ENCODE data around the gene ABI3BP. TPM values are rescaled to one million over a fixed set of nuclear protein-coding genes. Genes with fewer than 3 reads are reported as not detected.

ABI3BP gene
- total RNA-seq, 1 donor from 2014 or later = 23.6 TPM

DNA sequence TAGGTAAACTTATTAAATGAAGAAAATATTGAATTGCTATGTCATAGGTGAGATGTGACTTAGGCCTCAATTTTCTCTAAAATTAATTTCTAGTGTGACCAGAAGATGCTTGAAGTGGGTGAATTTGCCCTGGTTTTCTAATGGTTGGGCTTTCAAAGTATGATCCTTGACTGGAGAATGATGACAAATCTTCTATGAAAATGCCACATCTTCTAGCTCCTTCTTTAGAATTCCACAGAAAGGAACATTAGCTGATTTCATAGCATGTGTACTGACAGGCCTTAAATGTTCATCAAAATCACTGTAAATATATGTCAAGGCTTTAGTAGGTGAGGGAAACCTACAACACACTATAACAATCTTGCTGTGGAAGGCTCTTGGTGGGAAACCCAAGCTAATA, 8.9 kb downstream of the ABI3BP start:
- Histone ChIP-seq H3K9me3 (replicated peaks) (no peaks in the 10 kb centered on the region), H3K27me3 (ENCODE audit: low read depth) (no peaks in the 10 kb centered on the region), H3K4me1 (peaks cover 14% of the 10 kb centered on the region), H3K4me3 (no peak overlapping the region), H3K27ac (replicated peaks) (peak overlapping the region; percentile 74), H3K36me3 (no peaks in the 10 kb centered on the region)
- TF ChIP-seq, protein P1, sequence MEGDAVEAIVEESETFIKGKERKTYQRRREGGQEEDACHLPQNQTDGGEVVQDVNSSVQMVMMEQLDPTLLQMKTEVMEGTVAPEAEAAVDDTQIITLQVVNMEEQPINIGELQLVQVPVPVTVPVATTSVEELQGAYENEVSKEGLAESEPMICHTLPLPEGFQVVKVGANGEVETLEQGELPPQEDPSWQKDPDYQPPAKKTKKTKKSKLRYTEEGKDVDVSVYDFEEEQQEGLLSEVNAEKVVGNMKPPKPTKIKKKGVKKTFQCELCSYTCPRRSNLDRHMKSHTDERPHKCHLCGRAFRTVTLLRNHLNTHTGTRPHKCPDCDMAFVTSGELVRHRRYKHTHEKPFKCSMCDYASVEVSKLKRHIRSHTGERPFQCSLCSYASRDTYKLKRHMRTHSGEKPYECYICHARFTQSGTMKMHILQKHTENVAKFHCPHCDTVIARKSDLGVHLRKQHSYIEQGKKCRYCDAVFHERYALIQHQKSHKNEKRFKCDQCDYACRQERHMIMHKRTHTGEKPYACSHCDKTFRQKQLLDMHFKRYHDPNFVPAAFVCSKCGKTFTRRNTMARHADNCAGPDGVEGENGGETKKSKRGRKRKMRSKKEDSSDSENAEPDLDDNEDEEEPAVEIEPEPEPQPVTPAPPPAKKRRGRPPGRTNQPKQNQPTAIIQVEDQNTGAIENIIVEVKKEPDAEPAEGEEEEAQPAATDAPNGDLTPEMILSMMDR (IDR thresholded peaks at IDR 0.05; ENCODE audit: borderline replicate concordance) = no peak
- DNase-seq = no peak
- intact Hi-C loops (cut with micrococcal nuclease) = no loop called here

DNA sequence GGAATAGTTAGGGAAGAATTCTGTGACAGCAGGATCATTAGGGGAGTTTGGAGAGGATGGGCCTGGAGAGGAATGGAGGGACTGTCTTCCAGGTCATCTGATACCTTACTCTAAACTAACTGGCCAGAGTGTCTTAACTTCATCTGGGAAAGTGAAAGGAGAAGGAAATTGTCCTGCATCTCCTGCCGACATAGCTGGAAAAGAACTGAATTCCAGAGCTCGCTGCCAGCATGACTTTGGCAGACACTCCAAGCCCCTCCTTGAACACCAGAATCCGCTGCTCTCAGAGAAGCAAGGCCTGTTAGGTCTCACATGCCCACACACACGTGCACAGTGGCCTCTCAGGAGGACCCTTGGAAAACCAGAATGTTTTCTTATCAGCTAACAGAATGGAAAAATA, 10.5 kb downstream of the ABI3BP start:
- Histone ChIP-seq H3K4me1 (peaks cover 24% of the 10 kb centered on the region), H3K27me3 (ENCODE audit: low read depth) (no peaks in the 10 kb centered on the region), H3K9me3 (replicated peaks) (no peaks in the 10 kb centered on the region), H3K27ac (replicated peaks) (peak overlapping the region; percentile 74), H3K4me3 (no peak overlapping the region), H3K36me3 (no peaks in the 10 kb centered on the region)
- intact Hi-C loops (cut with micrococcal nuclease) = no loop called here
- TF ChIP-seq, protein P1 (IDR thresholded peaks at IDR 0.05; ENCODE audit: borderline replicate concordance) = no peak
- DNase-seq = peak; percentile 66

- Histone ChIP-seq H3K9me3 (replicated peaks) (peaks cover 8% of the 10 kb centered on the region), H3K36me3 (no peaks in the 10 kb centered on the region), H3K4me1 (peaks cover 25% of the 10 kb centered on the region), H3K4me3 (no peak overlapping the region), H3K27me3 (ENCODE audit: low read depth) (no peaks in the 10 kb centered on the region), H3K27ac (replicated peaks) (peak overlapping the region; percentile 74)
- intact Hi-C loops (cut with micrococcal nuclease) = no loop called here
- no peak for DNase-seq
- TF ChIP-seq, protein P1 (IDR thresholded peaks at IDR 0.05; ENCODE audit: borderline replicate concordance) = no peak
Observed at GRCh38 chr3:100981164-100981911, 11.9 kb downstream of the ABI3BP start.

GRCh38 chr3:100978011-100978659, 15.1 kb downstream of the ABI3BP start:
- Histone ChIP-seq H3K4me1 (peaks cover 21% of the 10 kb centered on the region), H3K27me3 (ENCODE audit: low read depth) (no peaks in the 10 kb centered on the region), H3K4me3 (no peak overlapping the region), H3K36me3 (no peaks in the 10 kb centered on the region), H3K27ac (replicated peaks) (no peak overlapping the region), H3K9me3 (replicated peaks) (peaks cover 8% of the 10 kb centered on the region)
- DNase-seq = no peak
- intact Hi-C loops (cut with micrococcal nuclease) = no loop called here
- TF ChIP-seq, protein P1 (IDR thresholded peaks at IDR 0.05; ENCODE audit: borderline replicate concordance) = no peak

DNA sequence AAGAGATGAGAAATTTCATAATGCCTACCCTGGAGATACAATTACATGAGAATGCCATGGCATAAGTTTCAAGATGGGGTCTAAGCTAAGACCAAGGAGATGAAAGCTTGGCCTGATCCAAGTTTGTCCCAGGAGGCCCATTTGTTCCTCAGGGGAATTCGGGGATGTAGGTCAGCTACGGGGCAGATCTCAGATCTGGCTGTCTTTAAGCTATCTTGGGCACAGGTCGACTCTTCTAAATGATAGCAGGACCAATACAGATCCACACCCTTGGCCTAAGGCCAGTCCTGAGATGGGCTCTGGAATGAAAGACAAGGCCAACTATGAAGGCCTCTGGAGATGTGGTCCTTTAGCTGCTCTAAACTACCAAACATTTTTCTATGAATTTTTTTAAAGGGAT, 16.6 kb downstream of the ABI3BP start:
- Histone ChIP-seq H3K27me3 (ENCODE audit: low read depth) (no peaks in the 10 kb centered on the region), H3K4me1 (peaks cover 11% of the 10 kb centered on the region), H3K9me3 (replicated peaks) (peaks cover 8% of the 10 kb centered on the region), H3K27ac (replicated peaks) (no peak overlapping the region), H3K4me3 (no peak overlapping the region), H3K36me3 (no peaks in the 10 kb centered on the region)
- DNase-seq = no peak
- TF ChIP-seq, protein P1 (IDR thresholded peaks at IDR 0.05; ENCODE audit: borderline replicate concordance) = no peak
- intact Hi-C loops (cut with micrococcal nuclease) = no loop called here
